Osteoblast (primary cell): Measurements from ENCODE around the gene PAK5. TPM values are rescaled to one million over a fixed set of nuclear protein-coding genes. Genes with fewer than 3 reads are reported as not detected.

Source experiments
- DNase-seq: peaks from one replicate; pipeline ENCODE4 v3.0.0; 2011; ENCODE audit warnings: low spot score, mixed read lengths; ENCODE audit not compliant: insufficient read length; ENCODE audit errors: missing footprints
- H2AFZ ChIP-seq: 2 replicates; pipeline ENCODE4 v1.6.0; 2011; ENCODE audit warnings: mild to moderate bottlenecking, low read length
- H3K27ac ChIP-seq: 2 replicates; pipeline ENCODE4 v1.5.1; 2011; ENCODE audit warnings: mild to moderate bottlenecking, low read depth, low read length, moderate library complexity
- H3K27me3 ChIP-seq: 2 replicates; pipeline ENCODE4 v1.6.0; 2012; ENCODE audit warnings: mild to moderate bottlenecking, control low read depth, inconsistent platforms, low read length, moderate library complexity; ENCODE audit not compliant: insufficient read depth
- H3K36me3 ChIP-seq: 2 replicates; pipeline ENCODE4 v1.5.1; 2011; ENCODE audit warnings: mild to moderate bottlenecking, low read length, control low read depth, moderate library complexity; ENCODE audit not compliant: insufficient read depth
- H3K4me1 ChIP-seq: 2 replicates; pipeline ENCODE4 v1.5.1; 2011; ENCODE audit warnings: mild to moderate bottlenecking, low read length, control low read depth, moderate library complexity; ENCODE audit not compliant: insufficient read depth
- H3K4me2 ChIP-seq: 2 replicates; pipeline ENCODE4 v1.6.0; 2011; ENCODE audit warnings: mild to moderate bottlenecking, low read length; ENCODE audit not compliant: insufficient read depth
- H3K4me3 ChIP-seq: fragments of 200-600 bp; sonication (generic); 3 replicates; pipeline ENCODE4 v1.5.1; 2012; ENCODE audit warnings: mild to moderate bottlenecking, low read length, inconsistent platforms; ENCODE audit not compliant: insufficient read depth
- H3K79me2 ChIP-seq: 2 replicates; pipeline ENCODE4 v1.6.0; 2012; ENCODE audit warnings: mild to moderate bottlenecking, low read length, control low read depth, inconsistent platforms; ENCODE audit not compliant: insufficient read depth
- H3K9me3 ChIP-seq: 2 replicates; pipeline ENCODE4 v1.5.1; 2011; ENCODE audit warnings: low read depth, low read length, control low read depth
- H4K20me1 ChIP-seq: 2 replicates; pipeline ENCODE4 v1.6.0; 2012; ENCODE audit warnings: mild to moderate bottlenecking, low read length, control low read depth; ENCODE audit not compliant: insufficient read depth
- CTCF ChIP-seq: IDR thresholded peaks from 2 replicates; pipeline ENCODE4 v1.5.1; 2011; ENCODE audit warnings: mild to moderate bottlenecking, low read depth, low read length, moderate library complexity; ENCODE audit errors: extremely low read depth
- total RNA-seq: library from RNA; depleted of rRNA; stranded (reverse); fragments of >200 nt; gene quantifications from 2 replicates; pipeline ENCODE4 v1.2.3, GENCODE V29; 2012

Gene PAK5
- total RNA-seq, 1 donor: not detected

GRCh38 chr20:9831032-9831431, 7.8 kb downstream of the PAK5 start:
- no peak for TF ChIP-seq CTCF
- Histone ChIP-seq H3K27me3 (no peaks in the 10 kb centered on the region), H3K9me3 (no peaks in the 10 kb centered on the region), H3K4me2 (no peak overlapping the region), H4K20me1 (no peaks in the 10 kb centered on the region), H2AFZ (no peak overlapping the region), H3K4me1 (no peaks in the 10 kb centered on the region), H3K27ac (no peak overlapping the region), H3K79me2 (no peaks in the 10 kb centered on the region), H3K4me3 (no peak overlapping the region), H3K36me3 (no peaks in the 10 kb centered on the region)
- no peak for DNase-seq

GRCh38 chr20:9829835-9830234, 9.0 kb downstream of the PAK5 start:
- TF ChIP-seq CTCF: no peak
- Histone ChIP-seq H3K36me3 (no peaks in the 10 kb centered on the region), H4K20me1 (no peaks in the 10 kb centered on the region), H3K4me2 (no peak overlapping the region), H3K4me3 (no peak overlapping the region), H3K4me1 (no peaks in the 10 kb centered on the region), H3K27ac (no peak overlapping the region), H3K9me3 (no peaks in the 10 kb centered on the region), H3K27me3 (no peaks in the 10 kb centered on the region), H2AFZ (no peak overlapping the region), H3K79me2 (no peaks in the 10 kb centered on the region)
- no peak for DNase-seq

GRCh38 chr20:9817654-9818053, 21.2 kb downstream of the PAK5 start:
- no peaks in the 10 kb centered on the region for H3K36me3 ChIP-seq
- no peaks in the 10 kb centered on the region for H3K4me1 ChIP-seq
- H3K9me3 ChIP-seq: no peaks in the 10 kb centered on the region
- no peak for DNase-seq
- no peak overlapping the region for H3K4me2 ChIP-seq
- no peak overlapping the region for H2AFZ ChIP-seq
- H3K27ac ChIP-seq: no peak overlapping the region
- H3K79me2 ChIP-seq: no peaks in the 10 kb centered on the region
- H3K4me3 ChIP-seq: no peak overlapping the region
- TF ChIP-seq CTCF: no peak
- H4K20me1 ChIP-seq: no peaks in the 10 kb centered on the region
- H3K27me3 ChIP-seq: no peaks in the 10 kb centered on the region

GRCh38 chr20:9815632-9816031, 23.2 kb downstream of the PAK5 start:
- no peak for DNase-seq
- Histone ChIP-seq H3K79me2 (no peaks in the 10 kb centered on the region), H3K4me2 (no peak overlapping the region), H3K27ac (no peak overlapping the region), H3K9me3 (no peaks in the 10 kb centered on the region), H3K4me1 (no peaks in the 10 kb centered on the region), H3K36me3 (no peaks in the 10 kb centered on the region), H2AFZ (no peak overlapping the region), H4K20me1 (no peaks in the 10 kb centered on the region), H3K4me3 (no peak overlapping the region), H3K27me3 (no peaks in the 10 kb centered on the region)
- TF ChIP-seq CTCF: no peak
